H4 (cell line): Measurements from ENCODE around the gene MICALL1. TPM values are rescaled to one million over a fixed set of nuclear protein-coding genes. Genes with fewer than 3 reads are reported as not detected.

ENCODE experiments used
- DNase-seq: peaks from one replicate; pipeline ENCODE4 v3.0.0-alpha.2; 2015; ENCODE audit warnings: low spot score
- total RNA-seq: library from RNA; depleted of rRNA; stranded (reverse); fragments of >200 nt; shearing (Covaris generic); gene quantifications from 2 replicates; pipeline ENCODE4 v1.2.3, GENCODE V29; 2014; rRNA removed

The MICALL1 gene
- total RNA-seq, 1 experiment from 2014 or later = 11.6 TPM

- no peak for DNase-seq
Measured at GRCh38 chr22:37983860-37984791, 78.0 kb downstream of the MICALL1 start, which contains the start of gene SOX10. TSS of gene SOX10 (minus strand) at chr22:37984555. CDS start at chr22:37983784, 771 bp downstream.

GRCh38 chr22:37985050-37985585 lies 79.0 kb downstream of the MICALL1 start:
- no peak for DNase-seq

- DNase-seq = no peak
Measured at GRCh38 chr22:37985751-37986281, 79.7 kb downstream of the MICALL1 start.

- DNase-seq = no peak
Measured at GRCh38 chr22:37986371-37986770, 80.3 kb downstream of the MICALL1 start.

GRCh38 chr22:37989146-37990045 lies 83.3 kb downstream of the MICALL1 start:
- DNase-seq = no peak

- no peak for DNase-seq
Measured at GRCh38 chr22:37990301-37990700, 84.2 kb downstream of the MICALL1 start.

- no peak for DNase-seq
Measured at GRCh38 chr22:37990862-37991261, 84.8 kb downstream of the MICALL1 start.

- no peak for DNase-seq
Measured at GRCh38 chr22:37991731-37992442, 85.8 kb downstream of the MICALL1 start.

Other genes with a start within 250 kb of the MICALL1 start
- gene PDXP, start 247.6 kb upstream of the MICALL1 start, total RNA-seq = 9.0 and 9.3 TPM in 2 replicates
- 1,239 and 1,549 TPM in 2 replicates for gene LGALS1, start 230.7 kb upstream of the MICALL1 start, total RNA-seq
- 25.7 and 27.3 TPM in 2 replicates for gene NOL12, start 220.0 kb upstream of the MICALL1 start, total RNA-seq
- 18.3 and 21.9 TPM in 2 replicates for gene TRIOBP, start 209.2 kb upstream of the MICALL1 start, total RNA-seq
- gene GCAT, start 98.4 kb upstream of the MICALL1 start, total RNA-seq = 11.5 and 14.3 TPM in 2 replicates
- gene GALR3, start 82.9 kb upstream of the MICALL1 start, total RNA-seq = not detected in 2 replicates
- 18.3 and 19.5 TPM in 2 replicates for gene ANKRD54, start 62.0 kb upstream of the MICALL1 start, total RNA-seq
- gene EIF3L, start 56.9 kb upstream of the MICALL1 start, total RNA-seq = 478 and 514 TPM in 2 replicates
- 0.41 and 1.1 TPM in 2 replicates for gene C22orf23, start 47.3 kb downstream of the MICALL1 start, total RNA-seq
- gene POLR2F, start 47.4 kb downstream of the MICALL1 start, total RNA-seq = 145 and 155 TPM in 2 replicates
- gene SOX10, start 78.3 kb downstream of the MICALL1 start, total RNA-seq = not detected in 2 replicates
- 15.8 and 21.7 TPM in 2 replicates for gene PICK1, start 151.1 kb downstream of the MICALL1 start, total RNA-seq
- gene SLC16A8, start 177.9 kb downstream of the MICALL1 start, total RNA-seq = not detected in 2 replicates
- not detected in 2 replicates for gene BAIAP2L2, start 204.4 kb downstream of the MICALL1 start, total RNA-seq